Cardiac fibroblast (primary cell): ENCODE data around the gene FOXP4.

Source experiments
- DNase-seq, 2 donors: peaks; one replicate each; pipeline versions ENCODE4 v3.0.0 to v3.0.0-alpha.2; 2010; ENCODE audit warnings: low read depth in 2 of 2
- H3K4me3 ChIP-seq, 2 donors: replicated peaks in 1 of 2; 1 replicate in 1 of 2; 2 replicates in 1 of 2; pipeline ENCODE4 v1.5.1; 2011; ENCODE audit warnings: low read depth in 2 of 2, low read length in 2 of 2, mild to moderate bottlenecking in 2 of 2, moderate library complexity in 1 of 2
- CTCF ChIP-seq: IDR thresholded peaks from one replicate; pipeline ENCODE4 v1.5.1; 2011; ENCODE audit warnings: low read depth, mild to moderate bottlenecking, low read length, inconsistent platforms

Gene FOXP4

GRCh38 chr6:41651246-41651961, 105.2 kb downstream of the FOXP4 start:
- no peak overlapping the region for H3K4me3 ChIP-seq
- no peak for DNase-seq

More at GRCh38 chr6:41651246-41651961, 105.2 kb downstream of the FOXP4 start:
- no peak for TF ChIP-seq CTCF
